H1 (cell line): Measurements from ENCODE around the gene P2RX2. TPM values are rescaled to one million over a fixed set of nuclear protein-coding genes. Genes with fewer than 3 reads are reported as not detected.

Experiments used
- BACH1 ChIP-seq: IDR thresholded peaks from 2 replicates; pipeline ENCODE4 v1.6.1; 2012; ENCODE audit warnings: low read length, improper control_type of control experiment
- JUN ChIP-seq: IDR thresholded peaks from 2 replicates; pipeline ENCODE4 v1.6.1; 2011; ENCODE audit warnings: low read depth, mild to moderate bottlenecking, improper control_type of control experiment, low read length
- PHF8 ChIP-seq: fragments of 200-600 bp; sonication (generic); conservative IDR thresholded peaks from 2 replicates; pipeline ENCODE4 v1.7.1; 2012; ENCODE audit warnings: low read depth, mild to moderate bottlenecking, inconsistent platforms, low read length, moderate library complexity
- SIRT6 ChIP-seq: IDR thresholded peaks from one replicate; pipeline ENCODE4 v1.7.1; 2012; ENCODE audit warnings: low read length, inconsistent platforms
- TEAD4 ChIP-seq: IDR thresholded peaks from 2 replicates; pipeline ENCODE4 v1.6.1; 2012; ENCODE audit warnings: low read depth, low read length, inconsistent platforms, mixed read lengths
- polyA plus RNA-seq, 7 experiments: library from polyadenylated mRNA; depleted of rRNA in 3 of 7; stranded (reverse) in 5 of 7; unstranded in 2 of 7; fragments of >200 nt in 5 of 7; fragments of 200-250 nt in 2 of 7; gene quantifications; 1 replicate in 5 of 7; 2 replicates in 1 of 7; 4 replicates in 1 of 7; pipeline versions ENCODE4 v1.2.1 to v1.2.3, GENCODE V29; 2011 to 2013; ENCODE audit warnings: missing spikeins in 2 of 7, mixed read lengths in 2 of 7
- total RNA-seq: library from RNA; stranded (reverse); fragmentation: NEBNext Ultra II Directional; extraction: Animal tissue kit (Norgen Biotek cat#: 25700); gene quantifications from 2 replicates; pipeline ENCODE4 v1.2.1, GENCODE V29; 2021
- TF ChIP-seq, protein P1 (sequence below), 3 experiments: IDR thresholded peaks; 1 replicate in 2 of 3; 2 replicates in 1 of 3; pipeline versions ENCODE4 v1.5.1 to v1.6.1; 2011; ENCODE audit warnings: low read length in 3 of 3, mild to moderate bottlenecking in 3 of 3, inconsistent platforms in 2 of 3, low read depth in 1 of 3, moderate library complexity in 1 of 3; ENCODE audit not compliant: insufficient read depth in 1 of 3; ENCODE audit errors: control extremely low read depth in 1 of 3

P2RX2 gene
- total and polyA plus RNA-seq, 2 of the 8 experiments (the other 6 are each of a cell fraction or from before 2014, with no cell fraction given) = 0.84 to 2.2 TPM

DNA sequence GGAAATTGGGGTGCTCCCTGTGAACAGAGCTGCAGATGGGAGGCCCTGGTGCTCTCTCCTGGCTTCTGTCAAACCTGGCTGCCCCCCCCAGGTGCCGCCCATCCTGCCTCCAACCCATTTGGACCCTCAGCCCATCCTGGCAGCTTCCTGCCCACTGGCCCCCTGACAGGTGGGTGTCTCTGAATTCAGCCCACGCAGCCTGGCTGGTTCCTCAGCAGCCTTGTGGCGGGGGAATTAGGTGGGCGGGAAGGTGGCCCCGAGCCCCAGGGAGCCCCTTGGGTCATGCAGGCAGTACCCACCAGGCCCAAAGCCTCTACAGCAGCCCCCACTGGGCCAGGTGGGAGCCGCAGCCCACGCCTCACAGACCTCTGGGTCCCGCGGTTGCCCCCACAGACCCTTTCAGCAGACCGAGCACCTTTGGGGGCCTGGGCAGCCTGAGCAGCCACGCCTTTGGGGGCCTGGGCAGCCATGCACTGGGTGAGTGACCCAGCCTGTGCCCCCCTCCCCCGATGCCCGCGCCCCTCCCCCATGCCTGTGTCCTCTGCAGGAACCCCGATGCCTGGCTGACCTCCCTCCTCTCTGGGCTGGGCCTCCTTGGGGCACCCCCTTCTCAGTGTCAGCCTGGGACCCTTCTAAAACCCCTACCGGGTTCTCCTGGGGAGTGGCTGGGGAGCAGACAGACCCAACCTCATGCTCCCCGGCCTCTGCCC is 37.1 kb upstream of the P2RX2 start (continued):
- TF ChIP-seq, protein P1, sequence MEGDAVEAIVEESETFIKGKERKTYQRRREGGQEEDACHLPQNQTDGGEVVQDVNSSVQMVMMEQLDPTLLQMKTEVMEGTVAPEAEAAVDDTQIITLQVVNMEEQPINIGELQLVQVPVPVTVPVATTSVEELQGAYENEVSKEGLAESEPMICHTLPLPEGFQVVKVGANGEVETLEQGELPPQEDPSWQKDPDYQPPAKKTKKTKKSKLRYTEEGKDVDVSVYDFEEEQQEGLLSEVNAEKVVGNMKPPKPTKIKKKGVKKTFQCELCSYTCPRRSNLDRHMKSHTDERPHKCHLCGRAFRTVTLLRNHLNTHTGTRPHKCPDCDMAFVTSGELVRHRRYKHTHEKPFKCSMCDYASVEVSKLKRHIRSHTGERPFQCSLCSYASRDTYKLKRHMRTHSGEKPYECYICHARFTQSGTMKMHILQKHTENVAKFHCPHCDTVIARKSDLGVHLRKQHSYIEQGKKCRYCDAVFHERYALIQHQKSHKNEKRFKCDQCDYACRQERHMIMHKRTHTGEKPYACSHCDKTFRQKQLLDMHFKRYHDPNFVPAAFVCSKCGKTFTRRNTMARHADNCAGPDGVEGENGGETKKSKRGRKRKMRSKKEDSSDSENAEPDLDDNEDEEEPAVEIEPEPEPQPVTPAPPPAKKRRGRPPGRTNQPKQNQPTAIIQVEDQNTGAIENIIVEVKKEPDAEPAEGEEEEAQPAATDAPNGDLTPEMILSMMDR (IDR thresholded peaks at IDR 0.05; ENCODE audit: control extremely low read depth in 1 of 3, insufficient read depth in 1 of 3, low read depth in 1 of 3, low read length in 3 of 3) = no peak
- TF ChIP-seq PHF8 = no peak
- no peak for TF ChIP-seq SIRT6
- TF ChIP-seq TEAD4 = no peak
- TF ChIP-seq BACH1 = no peak
- no peak for TF ChIP-seq JUN
